Measurements from ENCODE around the gene MTHFD1.

DNA sequence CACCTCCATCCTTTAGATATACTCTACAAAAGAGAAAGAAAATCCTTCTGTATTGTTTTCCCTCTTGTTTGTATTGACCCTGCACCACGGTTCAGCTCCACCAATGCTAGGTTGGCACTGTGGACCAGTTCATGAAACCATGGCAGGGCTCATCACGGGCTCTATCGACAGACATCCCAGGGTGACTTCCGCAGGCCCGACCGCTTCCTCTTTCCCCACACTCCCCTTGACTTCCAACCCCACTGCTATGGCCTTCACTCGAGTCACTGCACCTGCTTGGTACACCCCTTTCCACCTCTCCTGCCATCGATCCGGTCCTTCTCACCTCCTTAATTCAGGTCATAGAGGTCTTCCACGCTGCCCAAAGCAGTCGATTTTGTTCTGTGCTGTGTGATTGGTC, 56.0 kb downstream of the MTHFD1 start:
- TF ChIP-seq JUNB (IDR thresholded peaks at IDR 0.05) (no peak), POLR2A (IDR thresholded peaks at IDR 0.05; ENCODE audit: low read length) (no peak), RFX5 (IDR thresholded peaks at IDR 0.05) (no peak), HDAC2 (IDR thresholded peaks at IDR 0.05) (no peak), SREBF2 (IDR thresholded peaks at IDR 0.05) (no peak), POLR2AphosphoS2 (conservative IDR thresholded peaks at IDR 0.05; ENCODE audit: low read length) (no peak)
- TF ChIP-seq, protein P1, sequence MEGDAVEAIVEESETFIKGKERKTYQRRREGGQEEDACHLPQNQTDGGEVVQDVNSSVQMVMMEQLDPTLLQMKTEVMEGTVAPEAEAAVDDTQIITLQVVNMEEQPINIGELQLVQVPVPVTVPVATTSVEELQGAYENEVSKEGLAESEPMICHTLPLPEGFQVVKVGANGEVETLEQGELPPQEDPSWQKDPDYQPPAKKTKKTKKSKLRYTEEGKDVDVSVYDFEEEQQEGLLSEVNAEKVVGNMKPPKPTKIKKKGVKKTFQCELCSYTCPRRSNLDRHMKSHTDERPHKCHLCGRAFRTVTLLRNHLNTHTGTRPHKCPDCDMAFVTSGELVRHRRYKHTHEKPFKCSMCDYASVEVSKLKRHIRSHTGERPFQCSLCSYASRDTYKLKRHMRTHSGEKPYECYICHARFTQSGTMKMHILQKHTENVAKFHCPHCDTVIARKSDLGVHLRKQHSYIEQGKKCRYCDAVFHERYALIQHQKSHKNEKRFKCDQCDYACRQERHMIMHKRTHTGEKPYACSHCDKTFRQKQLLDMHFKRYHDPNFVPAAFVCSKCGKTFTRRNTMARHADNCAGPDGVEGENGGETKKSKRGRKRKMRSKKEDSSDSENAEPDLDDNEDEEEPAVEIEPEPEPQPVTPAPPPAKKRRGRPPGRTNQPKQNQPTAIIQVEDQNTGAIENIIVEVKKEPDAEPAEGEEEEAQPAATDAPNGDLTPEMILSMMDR (IDR thresholded peaks at IDR 0.05): no peak
- TF ChIP-seq, protein P2, sequence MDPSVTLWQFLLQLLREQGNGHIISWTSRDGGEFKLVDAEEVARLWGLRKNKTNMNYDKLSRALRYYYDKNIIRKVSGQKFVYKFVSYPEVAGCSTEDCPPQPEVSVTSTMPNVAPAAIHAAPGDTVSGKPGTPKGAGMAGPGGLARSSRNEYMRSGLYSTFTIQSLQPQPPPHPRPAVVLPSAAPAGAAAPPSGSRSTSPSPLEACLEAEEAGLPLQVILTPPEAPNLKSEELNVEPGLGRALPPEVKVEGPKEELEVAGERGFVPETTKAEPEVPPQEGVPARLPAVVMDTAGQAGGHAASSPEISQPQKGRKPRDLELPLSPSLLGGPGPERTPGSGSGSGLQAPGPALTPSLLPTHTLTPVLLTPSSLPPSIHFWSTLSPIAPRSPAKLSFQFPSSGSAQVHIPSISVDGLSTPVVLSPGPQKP (IDR thresholded peaks at IDR 0.05; ENCODE audit: low read depth, low read length): no peak
- TF ChIP-seq, protein P3, sequence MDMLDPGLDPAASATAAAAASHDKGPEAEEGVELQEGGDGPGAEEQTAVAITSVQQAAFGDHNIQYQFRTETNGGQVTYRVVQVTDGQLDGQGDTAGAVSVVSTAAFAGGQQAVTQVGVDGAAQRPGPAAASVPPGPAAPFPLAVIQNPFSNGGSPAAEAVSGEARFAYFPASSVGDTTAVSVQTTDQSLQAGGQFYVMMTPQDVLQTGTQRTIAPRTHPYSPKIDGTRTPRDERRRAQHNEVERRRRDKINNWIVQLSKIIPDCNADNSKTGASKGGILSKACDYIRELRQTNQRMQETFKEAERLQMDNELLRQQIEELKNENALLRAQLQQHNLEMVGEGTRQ (IDR thresholded peaks at IDR 0.05): no peak
- TF ChIP-seq, protein P4, sequence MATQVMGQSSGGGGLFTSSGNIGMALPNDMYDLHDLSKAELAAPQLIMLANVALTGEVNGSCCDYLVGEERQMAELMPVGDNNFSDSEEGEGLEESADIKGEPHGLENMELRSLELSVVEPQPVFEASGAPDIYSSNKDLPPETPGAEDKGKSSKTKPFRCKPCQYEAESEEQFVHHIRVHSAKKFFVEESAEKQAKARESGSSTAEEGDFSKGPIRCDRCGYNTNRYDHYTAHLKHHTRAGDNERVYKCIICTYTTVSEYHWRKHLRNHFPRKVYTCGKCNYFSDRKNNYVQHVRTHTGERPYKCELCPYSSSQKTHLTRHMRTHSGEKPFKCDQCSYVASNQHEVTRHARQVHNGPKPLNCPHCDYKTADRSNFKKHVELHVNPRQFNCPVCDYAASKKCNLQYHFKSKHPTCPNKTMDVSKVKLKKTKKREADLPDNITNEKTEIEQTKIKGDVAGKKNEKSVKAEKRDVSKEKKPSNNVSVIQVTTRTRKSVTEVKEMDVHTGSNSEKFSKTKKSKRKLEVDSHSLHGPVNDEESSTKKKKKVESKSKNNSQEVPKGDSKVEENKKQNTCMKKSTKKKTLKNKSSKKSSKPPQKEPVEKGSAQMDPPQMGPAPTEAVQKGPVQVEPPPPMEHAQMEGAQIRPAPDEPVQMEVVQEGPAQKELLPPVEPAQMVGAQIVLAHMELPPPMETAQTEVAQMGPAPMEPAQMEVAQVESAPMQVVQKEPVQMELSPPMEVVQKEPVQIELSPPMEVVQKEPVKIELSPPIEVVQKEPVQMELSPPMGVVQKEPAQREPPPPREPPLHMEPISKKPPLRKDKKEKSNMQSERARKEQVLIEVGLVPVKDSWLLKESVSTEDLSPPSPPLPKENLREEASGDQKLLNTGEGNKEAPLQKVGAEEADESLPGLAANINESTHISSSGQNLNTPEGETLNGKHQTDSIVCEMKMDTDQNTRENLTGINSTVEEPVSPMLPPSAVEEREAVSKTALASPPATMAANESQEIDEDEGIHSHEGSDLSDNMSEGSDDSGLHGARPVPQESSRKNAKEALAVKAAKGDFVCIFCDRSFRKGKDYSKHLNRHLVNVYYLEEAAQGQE (IDR thresholded peaks at IDR 0.05): no peak
- TF ChIP-seq, protein P5, sequence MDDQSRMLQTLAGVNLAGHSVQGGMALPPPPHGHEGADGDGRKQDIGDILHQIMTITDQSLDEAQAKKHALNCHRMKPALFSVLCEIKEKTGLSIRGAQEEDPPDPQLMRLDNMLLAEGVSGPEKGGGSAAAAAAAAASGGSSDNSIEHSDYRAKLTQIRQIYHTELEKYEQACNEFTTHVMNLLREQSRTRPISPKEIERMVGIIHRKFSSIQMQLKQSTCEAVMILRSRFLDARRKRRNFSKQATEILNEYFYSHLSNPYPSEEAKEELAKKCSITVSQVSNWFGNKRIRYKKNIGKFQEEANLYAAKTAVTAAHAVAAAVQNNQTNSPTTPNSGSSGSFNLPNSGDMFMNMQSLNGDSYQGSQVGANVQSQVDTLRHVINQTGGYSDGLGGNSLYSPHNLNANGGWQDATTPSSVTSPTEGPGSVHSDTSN (IDR thresholded peaks at IDR 0.05): no peak

Data from A549 (cell line).